ENCODE results near the gene PTGDS. TPM values are rescaled to one million over a fixed set of nuclear protein-coding genes. Genes with fewer than 3 reads are reported as not detected.

PTGDS gene
- total RNA-seq, 3 donors from 2014 or later (not counting 1 experiment from before 2014, with no cell fraction given), result 157 to 361 (median 296) TPM

- no peaks in the 10 kb centered on the region for H3K36me3 Mint-ChIP-seq
- peaks cover 73% of the 10 kb centered on the region for H3K4me1 ChIP-seq (ENCODE audit: control insufficient read depth, insufficient read depth, low read length)
- no peaks in the 10 kb centered on the region for H3K27me3 Mint-ChIP-seq (ENCODE audit: low read depth in 2 of 2)
- H3K27ac ChIP-seq (ENCODE audit: low read length), result peak overlapping the region; percentile 90
- no peaks in the 10 kb centered on the region for H3K9me3 ChIP-seq (ENCODE audit: control insufficient read depth, insufficient read depth, low read length)
- H3K36me3 ChIP-seq (ENCODE audit: control insufficient read depth, insufficient read depth, low read length), result no peaks in the 10 kb centered on the region
- H3K4me3 Mint-ChIP-seq, result peak overlapping the region; percentile 9
- TF ChIP-seq CTCF (IDR thresholded peaks at IDR 0.05), result no peak
- DNase-seq, result no peak
- intact Hi-C loops (cut with micrococcal nuclease), result no loop called here
- 53% methylated on average over 28 of the region's 28 CpGs for WGBS (ENCODE audit: insufficient coverage)
- peaks cover 22 to 81% of the 10 kb centered on the region in 2 donors for H3K4me1 Mint-ChIP-seq
- H3K27me3 ChIP-seq (ENCODE audit: control insufficient read depth, insufficient read depth, low read length), result no peaks in the 10 kb centered on the region
- H3K4me3 ChIP-seq (ENCODE audit: low read length), result no peak overlapping the region
- H3K9me3 Mint-ChIP-seq, result peaks cover 4 to 5% of the 10 kb centered on the region in 2 donors
- ATAC-seq, result peak in 1 of 3 donors; percentile 19
- peak overlapping the region; percentile 85 to 87 for H3K27ac Mint-ChIP-seq
These were observed 18.1 kb upstream of the PTGDS start for GRCh38 chr9:136958898-136959850.

GRCh38 chr9:136960212-136960937, 16.9 kb upstream of the PTGDS start:
- peak overlapping the region; percentile 79 for H3K4me3 Mint-ChIP-seq
- Histone ChIP-seq H3K4me3 (ENCODE audit: low read length) (no peak overlapping the region), H3K27ac (ENCODE audit: low read length) (peak overlapping the region; percentile 90), H3K36me3 (ENCODE audit: control insufficient read depth, insufficient read depth, low read length) (no peaks in the 10 kb centered on the region), H3K9me3 (ENCODE audit: control insufficient read depth, insufficient read depth, low read length) (no peaks in the 10 kb centered on the region), H3K4me1 (ENCODE audit: control insufficient read depth, insufficient read depth, low read length) (peaks cover 83% of the 10 kb centered on the region), H3K27me3 (ENCODE audit: control insufficient read depth, insufficient read depth, low read length) (no peaks in the 10 kb centered on the region)
- H3K4me1 Mint-ChIP-seq, result peaks cover 29 to 79% of the 10 kb centered on the region in 2 donors
- DNase-seq (peak in 1 of 2 donors; percentile 57), ATAC-seq (peak; percentile 60 to 84 (median 61))
- no peak for TF ChIP-seq CTCF (IDR thresholded peaks at IDR 0.05)
- WGBS (ENCODE audit: insufficient coverage), result 32% methylated on average over 18 of the region's 19 CpGs
- H3K27me3 Mint-ChIP-seq (ENCODE audit: low read depth in 2 of 2), result no peaks in the 10 kb centered on the region
- intact Hi-C loops (cut with micrococcal nuclease), result loop anchor here (1.0 kb wide), 1 partner anchor 40 kb away; no protein-coding TSS in a partner anchor
- H3K9me3 Mint-ChIP-seq, result peaks cover 4 to 5% of the 10 kb centered on the region in 2 donors
- H3K36me3 Mint-ChIP-seq, result no peaks in the 10 kb centered on the region
- peak overlapping the region; percentile 85 to 87 for H3K27ac Mint-ChIP-seq

GRCh38 chr9:136960938-136961275, 16.4 kb upstream of the PTGDS start:
- Histone ChIP-seq H3K27ac (ENCODE audit: low read length) (peak overlapping the region; percentile 8), H3K27me3 (ENCODE audit: control insufficient read depth, insufficient read depth, low read length) (no peaks in the 10 kb centered on the region), H3K9me3 (ENCODE audit: control insufficient read depth, insufficient read depth, low read length) (no peaks in the 10 kb centered on the region), H3K4me3 (ENCODE audit: low read length) (no peak overlapping the region), H3K4me1 (ENCODE audit: control insufficient read depth, insufficient read depth, low read length) (peaks cover 84% of the 10 kb centered on the region), H3K36me3 (ENCODE audit: control insufficient read depth, insufficient read depth, low read length) (no peaks in the 10 kb centered on the region)
- intact Hi-C loops (cut with micrococcal nuclease), result loop anchor here (1.0 kb wide), 1 partner anchor 39 kb away; no protein-coding TSS in a partner anchor
- peaks cover 33 to 81% of the 10 kb centered on the region in 2 donors for H3K4me1 Mint-ChIP-seq
- H3K27me3 Mint-ChIP-seq (ENCODE audit: low read depth in 2 of 2), result no peaks in the 10 kb centered on the region
- H3K27ac Mint-ChIP-seq, result peak overlapping the region; percentile 85 to 87
- TF ChIP-seq CTCF (IDR thresholded peaks at IDR 0.05), result no peak
- H3K36me3 Mint-ChIP-seq, result no peaks in the 10 kb centered on the region
- ATAC-seq (peak in 1 of 3 donors; percentile 18), DNase-seq (no peak)
- H3K4me3 Mint-ChIP-seq, result peak overlapping the region; percentile 79
- 74% methylated on average over 15 of the region's 15 CpGs for WGBS (ENCODE audit: insufficient coverage)
- H3K9me3 Mint-ChIP-seq, result peaks cover 4 to 5% of the 10 kb centered on the region in 2 donors

Data from natural killer cell (primary cell).